IPS-20b (cell line): ENCODE data around the gene WBP11.

Source experiments
- H3K27ac ChIP-seq: one replicate; pipeline ENCODE4 v1.5.1; 2013; ENCODE audit warnings: low read length
- H3K27me3 ChIP-seq: 2 replicates; pipeline ENCODE4 v1.6.1; 2013; ENCODE audit warnings: mild to moderate bottlenecking, low read length, inconsistent platforms; ENCODE audit not compliant: insufficient read depth
- H3K36me3 ChIP-seq: 2 replicates; pipeline ENCODE4 v1.6.1; 2013; ENCODE audit warnings: low read depth, mild to moderate bottlenecking, inconsistent platforms, low read length, moderate library complexity; ENCODE audit not compliant: insufficient read depth
- H3K4me1 ChIP-seq: 2 replicates; pipeline ENCODE4 v1.6.1; 2013; ENCODE audit warnings: mild to moderate bottlenecking, control low read depth, inconsistent platforms, low read length, moderate library complexity; ENCODE audit not compliant: insufficient read depth
- H3K4me3 ChIP-seq: 2 replicates; pipeline ENCODE4 v1.5.1; 2013; ENCODE audit warnings: mild to moderate bottlenecking, low read length, inconsistent platforms
- H3K9ac ChIP-seq: 2 replicates; pipeline ENCODE4 v1.6.1; 2013; ENCODE audit warnings: low read depth, mild to moderate bottlenecking, inconsistent platforms, low read length, moderate library complexity
- H3K9me3 ChIP-seq: 2 replicates; pipeline ENCODE4 v1.6.1; 2013; ENCODE audit warnings: mild to moderate bottlenecking, low read depth, low read length, inconsistent platforms; ENCODE audit not compliant: insufficient read depth

The WBP11 gene

GRCh38 chr12:14840616-14841015, 37.3 kb upstream of the WBP11 start:
- Histone ChIP-seq H3K27ac (no peak overlapping the region), H3K9ac (no peak overlapping the region), H3K27me3 (no peaks in the 10 kb centered on the region), H3K36me3 (no peaks in the 10 kb centered on the region), H3K4me1 (no peaks in the 10 kb centered on the region), H3K4me3 (no peak overlapping the region), H3K9me3 (no peaks in the 10 kb centered on the region)

GRCh38 chr12:14839262-14839661, 36.0 kb upstream of the WBP11 start:
- Histone ChIP-seq H3K9me3 (no peaks in the 10 kb centered on the region), H3K4me3 (no peak overlapping the region), H3K36me3 (no peaks in the 10 kb centered on the region), H3K27ac (no peak overlapping the region), H3K9ac (no peak overlapping the region), H3K4me1 (no peaks in the 10 kb centered on the region), H3K27me3 (no peaks in the 10 kb centered on the region)

- Histone ChIP-seq H3K9ac (no peak overlapping the region), H3K27me3 (no peaks in the 10 kb centered on the region), H3K4me3 (no peak overlapping the region), H3K9me3 (no peaks in the 10 kb centered on the region), H3K36me3 (no peaks in the 10 kb centered on the region), H3K4me1 (no peaks in the 10 kb centered on the region), H3K27ac (no peak overlapping the region)
Observed at GRCh38 chr12:14836336-14837210, 33.3 kb upstream of the WBP11 start.

GRCh38 chr12:14834509-14834908, 31.2 kb upstream of the WBP11 start:
- Histone ChIP-seq H3K27ac (no peak overlapping the region), H3K4me1 (no peaks in the 10 kb centered on the region), H3K27me3 (no peaks in the 10 kb centered on the region), H3K9ac (no peak overlapping the region), H3K36me3 (no peaks in the 10 kb centered on the region), H3K4me3 (no peak overlapping the region), H3K9me3 (no peaks in the 10 kb centered on the region)

- H3K9ac ChIP-seq, result no peak overlapping the region
- no peaks in the 10 kb centered on the region for H3K36me3 ChIP-seq
- no peaks in the 10 kb centered on the region for H3K4me1 ChIP-seq
- H3K9me3 ChIP-seq, result no peaks in the 10 kb centered on the region
- H3K4me3 ChIP-seq, result no peak overlapping the region
- no peaks in the 10 kb centered on the region for H3K27me3 ChIP-seq
- H3K27ac ChIP-seq, result no peak overlapping the region
Observed at GRCh38 chr12:14833952-14834351, 30.7 kb upstream of the WBP11 start.

- Histone ChIP-seq H3K9me3 (no peaks in the 10 kb centered on the region), H3K27ac (no peak overlapping the region), H3K4me3 (no peak overlapping the region), H3K9ac (no peak overlapping the region), H3K4me1 (no peaks in the 10 kb centered on the region), H3K36me3 (no peaks in the 10 kb centered on the region), H3K27me3 (no peaks in the 10 kb centered on the region)
Observed at GRCh38 chr12:14833336-14833735, 30.1 kb upstream of the WBP11 start.

- no peak overlapping the region for H3K27ac ChIP-seq
- no peaks in the 10 kb centered on the region for H3K36me3 ChIP-seq
- no peaks in the 10 kb centered on the region for H3K27me3 ChIP-seq
- no peaks in the 10 kb centered on the region for H3K9me3 ChIP-seq
- H3K4me1 ChIP-seq, result no peaks in the 10 kb centered on the region
- no peak overlapping the region for H3K9ac ChIP-seq
- no peak overlapping the region for H3K4me3 ChIP-seq
Observed at GRCh38 chr12:14828892-14829291, 25.6 kb upstream of the WBP11 start.

GRCh38 chr12:14827043-14827442, 23.8 kb upstream of the WBP11 start:
- Histone ChIP-seq H3K27ac (no peak overlapping the region), H3K4me1 (no peaks in the 10 kb centered on the region), H3K9ac (no peak overlapping the region), H3K4me3 (no peak overlapping the region), H3K9me3 (no peaks in the 10 kb centered on the region), H3K36me3 (no peaks in the 10 kb centered on the region), H3K27me3 (no peaks in the 10 kb centered on the region)

- no peak overlapping the region for H3K27ac ChIP-seq
- no peaks in the 10 kb centered on the region for H3K9me3 ChIP-seq
- H3K4me1 ChIP-seq, result no peaks in the 10 kb centered on the region
- H3K27me3 ChIP-seq, result no peaks in the 10 kb centered on the region
- no peak overlapping the region for H3K4me3 ChIP-seq
- no peak overlapping the region for H3K9ac ChIP-seq
- no peaks in the 10 kb centered on the region for H3K36me3 ChIP-seq
Observed at GRCh38 chr12:14826491-14826890, 23.2 kb upstream of the WBP11 start.

GRCh38 chr12:14825256-14825655, 22.0 kb upstream of the WBP11 start:
- Histone ChIP-seq H3K36me3 (no peaks in the 10 kb centered on the region), H3K9ac (no peak overlapping the region), H3K27ac (no peak overlapping the region), H3K4me1 (no peaks in the 10 kb centered on the region), H3K9me3 (no peaks in the 10 kb centered on the region), H3K27me3 (no peaks in the 10 kb centered on the region), H3K4me3 (no peak overlapping the region)

- Histone ChIP-seq H3K4me3 (no peak overlapping the region), H3K27me3 (no peaks in the 10 kb centered on the region), H3K36me3 (no peaks in the 10 kb centered on the region), H3K9ac (no peak overlapping the region), H3K27ac (no peak overlapping the region), H3K9me3 (no peaks in the 10 kb centered on the region), H3K4me1 (no peaks in the 10 kb centered on the region)
Observed at GRCh38 chr12:14824012-14824634, 20.8 kb upstream of the WBP11 start.

- Histone ChIP-seq H3K36me3 (no peaks in the 10 kb centered on the region), H3K4me1 (no peaks in the 10 kb centered on the region), H3K4me3 (no peak within 1 kb of the TSS), H3K27me3 (no peaks in the 10 kb centered on the region), H3K9me3 (no peaks in the 10 kb centered on the region), H3K27ac (no peak within 1 kb of the TSS), H3K9ac (no peak within 1 kb of the TSS)
Observed at GRCh38 chr12:14814014-14814413, 10.7 kb upstream of the WBP11 start, which contains the start of gene SMCO3. SMCO3 (minus strand) TSS chr12:14814182; CDS start chr12:14806680, 7,502 bp downstream.
